ENCODE data around the gene CNN3.

The CNN3 gene

GRCh38 chr1:94872771-94873495, 54.0 kb downstream of the CNN3 start:
- no peak overlapping the region for H3K27ac Mint-ChIP-seq
- no peaks in the 10 kb centered on the region for H3K9me3 Mint-ChIP-seq
- H3K27me3 Mint-ChIP-seq, result no peaks in the 10 kb centered on the region
- no peaks in the 10 kb centered on the region for H3K36me3 Mint-ChIP-seq (ENCODE audit: low read depth)
- H3K4me3 Mint-ChIP-seq, result no peak overlapping the region
- H3K4me1 Mint-ChIP-seq (ENCODE audit: low read depth), result peaks cover 4% of the 10 kb centered on the region

GRCh38 chr1:94871031-94871430, 55.9 kb downstream of the CNN3 start:
- Mint-ChIP-seq H3K27me3 (no peaks in the 10 kb centered on the region), H3K27ac (no peak overlapping the region), H3K4me3 (no peak overlapping the region), H3K4me1 (ENCODE audit: low read depth) (peaks cover 4% of the 10 kb centered on the region), H3K36me3 (ENCODE audit: low read depth) (no peaks in the 10 kb centered on the region), H3K9me3 (no peaks in the 10 kb centered on the region)

DNA sequence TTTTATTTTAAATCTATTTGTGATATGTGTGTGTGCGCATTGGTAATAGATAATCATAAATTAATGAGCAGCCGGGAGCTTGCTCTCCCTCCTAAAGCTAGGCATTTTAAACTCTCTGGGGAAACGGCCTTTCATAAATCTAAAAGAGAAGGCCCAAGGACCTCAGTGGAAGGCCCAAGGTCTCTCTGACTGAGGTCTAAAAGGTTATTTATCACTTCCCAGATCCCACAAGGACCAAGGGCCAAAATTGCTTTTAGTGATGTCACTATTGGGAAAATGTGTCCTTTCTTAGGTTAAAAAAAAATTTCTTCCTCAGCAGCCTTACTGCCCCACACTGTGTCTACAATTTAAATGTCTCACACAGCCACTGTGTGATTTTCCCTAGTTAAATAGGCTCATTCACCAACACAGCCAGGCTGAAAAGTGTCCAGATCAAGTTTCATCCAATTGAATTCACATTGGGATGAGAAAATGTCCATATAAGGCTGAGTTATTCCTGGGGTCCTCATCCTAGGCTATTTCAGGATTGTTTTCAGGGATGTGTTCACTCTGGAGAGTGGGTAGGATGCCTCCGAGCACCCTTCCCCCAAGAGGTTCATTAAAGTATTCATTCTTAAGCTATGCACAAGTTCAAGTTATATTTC, 60.6 kb downstream of the CNN3 start:
- no peaks in the 10 kb centered on the region for H3K4me1 Mint-ChIP-seq (ENCODE audit: low read depth)
- H3K27ac Mint-ChIP-seq, result no peak overlapping the region
- H3K36me3 Mint-ChIP-seq (ENCODE audit: low read depth), result no peaks in the 10 kb centered on the region
- H3K9me3 Mint-ChIP-seq, result no peaks in the 10 kb centered on the region
- no peaks in the 10 kb centered on the region for H3K27me3 Mint-ChIP-seq
- no peak overlapping the region for H3K4me3 Mint-ChIP-seq

- Mint-ChIP-seq H3K27me3 (no peaks in the 10 kb centered on the region), H3K9me3 (no peaks in the 10 kb centered on the region), H3K36me3 (ENCODE audit: low read depth) (no peaks in the 10 kb centered on the region), H3K4me1 (ENCODE audit: low read depth) (no peaks in the 10 kb centered on the region), H3K4me3 (no peak overlapping the region), H3K27ac (no peak overlapping the region)
Measured at GRCh38 chr1:94865360-94865759, 61.5 kb downstream of the CNN3 start.

DNA sequence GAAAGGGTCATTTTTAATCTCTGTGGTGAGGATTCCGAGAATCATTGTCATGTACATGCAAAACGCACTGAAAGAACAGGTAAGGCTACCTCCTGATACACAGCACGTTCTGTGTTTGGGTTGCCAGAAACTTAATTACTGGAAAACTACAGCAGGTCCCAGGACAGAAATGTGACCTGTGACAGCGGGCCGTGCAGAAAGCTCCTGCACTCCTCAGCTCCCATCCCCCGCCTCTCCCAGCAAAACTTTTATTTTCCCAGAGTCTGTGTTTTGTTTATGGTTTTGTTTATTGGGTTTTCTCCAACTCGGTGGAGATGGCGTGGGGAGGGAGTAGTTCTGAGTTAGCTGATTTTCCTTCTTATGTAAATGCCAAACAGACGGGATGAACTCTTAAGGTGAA, 62.1 kb downstream of the CNN3 start:
- Mint-ChIP-seq H3K4me3 (no peak overlapping the region), H3K9me3 (no peaks in the 10 kb centered on the region), H3K27ac (no peak overlapping the region), H3K36me3 (ENCODE audit: low read depth) (no peaks in the 10 kb centered on the region), H3K27me3 (no peaks in the 10 kb centered on the region), H3K4me1 (ENCODE audit: low read depth) (no peaks in the 10 kb centered on the region)

DNA sequence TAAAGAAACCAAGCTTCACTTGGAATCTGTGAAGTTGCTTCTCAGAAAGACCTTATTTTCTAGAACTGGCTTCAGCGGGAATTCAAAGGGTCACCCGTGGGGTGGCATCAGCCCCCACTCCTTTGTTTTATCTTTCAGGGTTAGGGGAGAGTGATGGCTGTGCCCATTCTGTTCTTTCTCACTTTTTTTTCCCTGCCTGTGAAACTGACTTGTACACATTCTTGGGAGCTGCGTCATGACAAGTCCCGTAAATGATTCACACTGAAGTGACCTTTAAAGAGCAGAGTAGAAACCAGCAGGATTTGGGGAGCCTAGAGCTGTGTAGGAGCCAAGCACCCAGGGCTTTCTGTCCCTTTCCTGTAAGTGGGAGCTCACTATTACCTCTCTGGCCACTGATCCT, 63.0 kb downstream of the CNN3 start:
- Mint-ChIP-seq H3K27me3 (peaks cover 4% of the 10 kb centered on the region), H3K36me3 (ENCODE audit: low read depth) (no peaks in the 10 kb centered on the region), H3K9me3 (no peaks in the 10 kb centered on the region)

DNA sequence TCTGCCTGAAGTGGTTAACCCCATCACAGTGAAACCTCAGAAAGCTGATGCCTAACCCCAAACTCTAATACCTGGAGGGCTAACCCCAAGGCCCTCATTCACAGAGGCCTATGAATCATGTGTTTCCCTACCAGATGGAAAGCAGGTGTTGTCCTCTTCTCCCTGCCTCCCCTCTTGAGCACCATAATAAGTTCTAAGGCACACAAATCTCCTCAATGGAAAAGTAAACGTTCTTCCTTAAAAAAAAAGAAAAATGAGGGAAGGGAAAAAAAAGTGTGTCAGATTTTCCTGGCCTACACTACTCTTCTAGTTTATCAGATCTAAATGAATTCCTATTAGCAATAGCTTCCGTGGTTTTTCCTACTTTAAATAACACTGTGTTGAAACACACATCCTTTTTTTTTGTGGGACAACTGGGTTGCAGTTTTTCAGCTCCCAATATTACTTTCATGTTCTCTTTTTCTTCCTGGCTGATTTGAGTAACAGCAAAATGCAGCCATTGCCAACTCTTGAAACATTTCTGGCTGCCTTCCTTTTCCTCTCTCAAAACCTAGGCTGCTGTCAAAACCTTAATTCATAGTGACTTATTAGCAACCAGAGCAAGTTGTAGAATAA, 63.5 kb downstream of the CNN3 start:
- H3K27me3 Mint-ChIP-seq, result peaks cover 4% of the 10 kb centered on the region
- H3K4me3 Mint-ChIP-seq, result no peak overlapping the region
- no peak overlapping the region for H3K27ac Mint-ChIP-seq
- H3K9me3 Mint-ChIP-seq, result no peaks in the 10 kb centered on the region
- H3K4me1 Mint-ChIP-seq (ENCODE audit: low read depth), result no peaks in the 10 kb centered on the region
- no peaks in the 10 kb centered on the region for H3K36me3 Mint-ChIP-seq (ENCODE audit: low read depth)

More for the DNA sequence above, 63.0 kb downstream of the CNN3 start:
- Mint-ChIP-seq H3K4me1 (ENCODE audit: low read depth) (no peaks in the 10 kb centered on the region), H3K27ac (no peak overlapping the region), H3K4me3 (no peak overlapping the region)

DNA sequence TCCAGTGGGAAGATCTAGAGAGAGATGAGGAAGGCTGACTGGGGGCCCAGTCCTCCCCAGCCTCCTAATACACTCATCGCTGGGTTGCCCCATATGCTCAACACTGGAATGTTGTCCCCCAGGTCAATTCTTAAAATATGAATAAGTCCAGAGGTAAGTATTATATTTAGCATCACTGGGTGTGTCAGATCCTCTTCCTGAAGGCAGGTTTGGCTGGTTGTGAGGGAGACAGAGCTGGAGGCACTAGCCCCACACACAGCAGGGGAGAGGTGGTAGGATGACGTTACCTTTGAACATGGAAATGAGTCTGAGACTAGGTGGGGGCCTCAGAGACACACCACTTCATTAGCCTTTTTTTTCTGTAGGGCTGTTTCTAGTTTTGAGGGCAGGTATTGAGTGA, 64.2 kb downstream of the CNN3 start:
- H3K4me3 Mint-ChIP-seq, result no peak overlapping the region
- no peaks in the 10 kb centered on the region for H3K9me3 Mint-ChIP-seq
- no peaks in the 10 kb centered on the region for H3K4me1 Mint-ChIP-seq (ENCODE audit: low read depth)
- peaks cover 4% of the 10 kb centered on the region for H3K27me3 Mint-ChIP-seq
- H3K36me3 Mint-ChIP-seq (ENCODE audit: low read depth), result no peaks in the 10 kb centered on the region
- no peak overlapping the region for H3K27ac Mint-ChIP-seq

DNA sequence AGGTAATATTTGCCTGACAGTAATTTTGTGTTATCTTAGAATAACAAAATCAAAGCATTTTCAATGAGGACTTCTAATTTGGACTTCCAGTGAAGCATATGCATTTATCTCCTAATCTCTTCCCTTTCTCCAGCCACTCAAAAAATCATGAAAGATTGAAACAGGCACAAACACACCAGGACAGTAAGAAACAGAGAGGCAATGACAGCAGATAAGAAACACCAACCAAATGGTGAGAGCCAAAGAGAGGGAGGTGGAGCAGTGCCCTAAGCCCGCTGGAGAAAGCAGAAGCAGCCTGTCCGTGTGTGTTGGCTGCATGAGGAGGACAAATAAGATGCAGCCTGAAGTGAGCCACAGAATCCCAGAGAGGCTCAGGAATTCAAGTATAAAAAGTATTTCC, 67.7 kb downstream of the CNN3 start:
- H3K4me1 Mint-ChIP-seq (ENCODE audit: low read depth), result no peaks in the 10 kb centered on the region
- H3K4me3 Mint-ChIP-seq, result no peak overlapping the region
- H3K36me3 Mint-ChIP-seq (ENCODE audit: low read depth), result no peaks in the 10 kb centered on the region
- no peaks in the 10 kb centered on the region for H3K9me3 Mint-ChIP-seq
- no peak overlapping the region for H3K27ac Mint-ChIP-seq
- H3K27me3 Mint-ChIP-seq, result peaks cover 4% of the 10 kb centered on the region

DNA sequence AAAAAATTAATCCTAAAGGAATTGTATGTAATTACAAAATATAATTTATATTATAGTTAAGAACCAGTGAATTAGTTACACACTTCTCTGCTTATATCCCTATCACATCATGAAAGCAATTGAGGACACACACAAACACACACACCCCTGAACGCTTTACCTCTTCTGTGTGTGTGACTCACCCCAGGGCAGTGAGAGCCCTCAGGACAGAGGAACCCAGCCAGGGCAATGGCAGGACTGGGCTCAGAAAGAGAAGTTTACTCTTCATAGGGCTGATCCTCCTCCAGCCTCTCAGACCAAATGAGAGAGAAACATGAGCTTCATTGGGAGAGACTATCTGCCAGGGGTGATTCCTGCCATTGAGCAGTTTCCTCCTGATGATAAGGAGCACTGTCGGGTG, 68.6 kb downstream of the CNN3 start:
- Mint-ChIP-seq H3K27ac (no peak overlapping the region), H3K9me3 (no peaks in the 10 kb centered on the region), H3K36me3 (ENCODE audit: low read depth) (no peaks in the 10 kb centered on the region), H3K4me3 (no peak overlapping the region), H3K4me1 (ENCODE audit: low read depth) (no peaks in the 10 kb centered on the region), H3K27me3 (peaks cover 4% of the 10 kb centered on the region)

DNA sequence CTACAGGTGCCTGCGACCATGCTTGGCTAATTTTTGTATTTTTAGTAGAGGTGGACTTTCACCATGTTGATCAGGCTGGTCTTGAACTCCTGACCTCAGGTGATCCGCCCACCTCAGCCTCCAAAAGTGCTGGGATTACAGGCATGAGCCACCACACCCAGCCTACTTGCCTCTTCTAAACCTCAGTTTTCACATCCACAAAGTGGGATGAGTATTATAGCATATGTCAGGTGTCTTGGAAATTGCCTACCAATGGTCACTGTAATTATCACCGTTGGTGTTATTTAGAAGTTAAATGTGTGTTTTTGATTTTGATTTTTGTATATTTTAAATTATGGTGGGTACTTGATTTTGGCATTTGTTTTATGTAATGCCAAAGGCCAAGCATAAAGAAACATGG, 70.0 kb downstream of the CNN3 start:
- H3K4me3 Mint-ChIP-seq, result no peak overlapping the region
- H3K36me3 Mint-ChIP-seq (ENCODE audit: low read depth), result no peaks in the 10 kb centered on the region
- H3K27me3 Mint-ChIP-seq, result peaks cover 4% of the 10 kb centered on the region

GRCh38 chr1:94856004-94856403, 70.9 kb downstream of the CNN3 start:
- no peaks in the 10 kb centered on the region for H3K4me1 Mint-ChIP-seq (ENCODE audit: low read depth)
- no peak overlapping the region for H3K27ac Mint-ChIP-seq
- peaks cover 4% of the 10 kb centered on the region for H3K27me3 Mint-ChIP-seq
- no peaks in the 10 kb centered on the region for H3K36me3 Mint-ChIP-seq (ENCODE audit: low read depth)
- H3K9me3 Mint-ChIP-seq, result no peaks in the 10 kb centered on the region
- H3K4me3 Mint-ChIP-seq, result no peak overlapping the region

More for the DNA sequence above, 70.0 kb downstream of the CNN3 start:
- H3K9me3 Mint-ChIP-seq, result no peaks in the 10 kb centered on the region
- H3K4me1 Mint-ChIP-seq (ENCODE audit: low read depth), result no peaks in the 10 kb centered on the region
- no peak overlapping the region for H3K27ac Mint-ChIP-seq

- no peaks in the 10 kb centered on the region for H3K4me1 Mint-ChIP-seq (ENCODE audit: low read depth)
- peaks cover 4% of the 10 kb centered on the region for H3K27me3 Mint-ChIP-seq
- no peak overlapping the region for H3K27ac Mint-ChIP-seq
- H3K4me3 Mint-ChIP-seq, result no peak overlapping the region
- H3K9me3 Mint-ChIP-seq, result no peaks in the 10 kb centered on the region
- no peaks in the 10 kb centered on the region for H3K36me3 Mint-ChIP-seq (ENCODE audit: low read depth)
Measured at GRCh38 chr1:94855307-94855700, 71.6 kb downstream of the CNN3 start.

DNA sequence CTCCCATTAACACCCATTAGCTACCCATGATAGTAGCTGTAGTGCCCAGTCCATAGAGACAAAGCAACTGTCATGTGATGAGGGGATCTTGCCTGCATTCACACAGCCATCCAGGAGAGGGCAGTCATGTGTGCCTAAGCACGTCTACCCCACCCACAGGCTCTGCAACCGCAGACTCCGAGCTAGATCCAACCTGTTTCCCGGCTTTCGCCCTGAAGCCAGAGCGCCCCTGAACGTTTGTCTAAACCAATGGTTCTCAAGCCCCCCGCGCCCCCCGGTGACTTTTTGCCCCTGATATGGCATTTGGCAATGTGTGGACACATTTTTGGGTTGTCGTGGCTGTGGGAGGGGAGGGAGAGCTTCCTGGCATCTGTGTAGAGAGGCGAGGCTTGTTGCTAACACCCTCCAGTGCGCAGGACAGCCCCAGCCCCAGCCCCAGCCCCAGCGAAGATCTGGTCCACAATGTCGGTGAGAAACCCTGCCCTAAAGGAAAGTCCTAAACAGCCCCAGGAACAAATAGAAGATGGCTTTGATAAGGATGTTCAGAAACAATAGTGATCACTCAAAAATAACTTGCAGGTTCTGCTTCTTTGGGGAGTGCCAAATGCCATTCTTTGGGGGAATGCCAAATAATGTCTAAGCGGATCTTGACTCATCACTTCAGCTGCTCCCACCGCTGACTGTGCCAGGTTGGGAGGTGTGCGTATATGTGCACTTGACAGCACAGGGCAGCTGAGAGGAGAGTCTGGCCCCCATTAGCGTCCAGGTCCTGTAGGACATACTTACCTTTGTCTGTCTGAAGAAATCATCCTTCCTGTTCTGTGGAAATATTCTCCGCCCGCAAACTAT, 72.2 kb downstream of the CNN3 start:
- no peaks in the 10 kb centered on the region for H3K36me3 Mint-ChIP-seq (ENCODE audit: low read depth)
- H3K27ac Mint-ChIP-seq, result no peak overlapping the region
- no peaks in the 10 kb centered on the region for H3K4me1 Mint-ChIP-seq (ENCODE audit: low read depth)
- no peaks in the 10 kb centered on the region for H3K9me3 Mint-ChIP-seq
- H3K4me3 Mint-ChIP-seq, result no peak overlapping the region
- peaks cover 4% of the 10 kb centered on the region for H3K27me3 Mint-ChIP-seq

DNA sequence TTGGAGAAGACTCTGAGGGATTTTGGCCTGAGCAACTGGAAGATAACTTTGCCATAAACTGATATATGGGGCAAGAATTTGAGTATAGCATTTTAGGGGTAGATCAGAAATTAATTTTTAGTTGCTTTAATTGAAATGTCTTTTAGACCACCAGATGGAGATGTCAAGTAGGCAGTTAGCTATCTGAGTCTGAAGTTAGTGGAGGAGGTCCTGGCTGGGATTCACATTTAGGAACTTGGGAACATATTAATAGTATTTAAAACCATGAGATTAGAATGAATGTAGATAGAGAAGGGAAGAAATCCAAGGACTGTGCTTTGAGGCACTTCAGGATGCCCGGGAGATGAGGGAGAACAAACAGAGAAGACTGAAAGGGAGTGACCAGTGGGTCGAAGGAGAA, 74.1 kb downstream of the CNN3 start:
- Mint-ChIP-seq H3K27ac (no peak overlapping the region), H3K4me3 (no peak overlapping the region), H3K36me3 (ENCODE audit: low read depth) (no peaks in the 10 kb centered on the region), H3K27me3 (no peaks in the 10 kb centered on the region), H3K9me3 (no peaks in the 10 kb centered on the region), H3K4me1 (ENCODE audit: low read depth) (no peaks in the 10 kb centered on the region)
